Right hindlimb (tissue), 1 donor: ENCODE measurements around the gene OLFM2.
"Not testable (repeated sequence)": the region's sequence is repeated elsewhere in the genome, so short reads cannot be mapped to it uniquely, and the experiment has no call there.

Experiments used
- DNase-seq: peaks from one replicate; pipeline ENCODE4 v3.0.0-alpha.2; 2018

Gene OLFM2

DNA sequence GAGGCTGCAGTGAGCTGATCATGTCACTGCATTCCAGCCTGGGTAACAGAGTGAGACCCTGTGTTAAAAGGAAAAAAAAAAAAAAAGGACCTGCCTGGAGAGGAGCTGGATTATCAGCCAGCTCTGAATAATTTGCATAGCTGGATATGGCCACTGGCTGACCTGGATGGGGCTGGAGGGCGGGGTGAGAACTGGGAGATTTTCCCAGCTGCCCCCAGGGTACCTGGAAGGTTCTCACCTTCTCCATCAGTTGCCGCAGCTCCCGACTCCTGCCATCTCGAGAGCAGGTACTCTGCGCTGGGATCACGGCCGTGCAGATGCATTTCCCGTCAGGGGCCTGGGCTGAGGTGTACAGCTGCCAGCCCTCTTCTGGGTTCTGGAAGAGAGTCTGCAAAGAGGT lies 75.9 kb downstream of the OLFM2 start:
- DNase-seq = no peak

GRCh38 chr19:9858766-9859165 lies 77.5 kb downstream of the OLFM2 start:
- no peak for DNase-seq

GRCh38 chr19:9857920-9858746 lies 78.2 kb downstream of the OLFM2 start:
- no peak for DNase-seq

GRCh38 chr19:9857076-9857721 lies 79.1 kb downstream of the OLFM2 start:
- DNase-seq = no peak

- no peak for DNase-seq
Observed at GRCh38 chr19:9856609-9857008, 79.7 kb downstream of the OLFM2 start.

DNA sequence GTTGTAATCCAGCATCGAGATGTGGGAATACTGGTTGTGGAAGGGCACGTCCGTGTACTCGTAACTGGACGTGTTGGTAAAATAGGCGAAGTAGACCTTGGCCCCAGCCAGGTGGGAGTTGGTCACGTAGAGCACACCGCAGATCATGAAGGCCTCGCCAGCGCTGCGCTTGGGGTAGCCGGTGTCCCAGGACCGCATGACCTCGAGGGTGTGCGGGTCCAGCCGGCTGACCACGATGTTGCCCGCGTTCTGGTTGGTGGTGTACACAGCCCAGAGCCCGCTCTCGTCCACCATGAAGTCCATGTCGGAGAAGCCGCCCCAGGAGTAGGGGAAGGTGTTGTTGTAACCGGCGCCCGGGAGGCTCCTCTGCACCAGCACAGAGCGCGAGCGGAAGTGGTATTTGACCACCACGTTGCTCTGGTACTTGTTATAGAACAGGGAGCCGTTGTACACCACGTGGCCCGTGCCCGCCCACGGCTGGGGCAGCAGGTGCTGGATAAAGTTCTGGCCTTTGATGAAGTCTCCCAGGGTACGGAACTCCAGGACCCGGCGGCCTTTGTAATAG lies 82.0 kb downstream of the OLFM2 start:
- no peak for DNase-seq

- DNase-seq = no peak
Observed at GRCh38 chr19:9850235-9850959, 85.9 kb downstream of the OLFM2 start.

DNA sequence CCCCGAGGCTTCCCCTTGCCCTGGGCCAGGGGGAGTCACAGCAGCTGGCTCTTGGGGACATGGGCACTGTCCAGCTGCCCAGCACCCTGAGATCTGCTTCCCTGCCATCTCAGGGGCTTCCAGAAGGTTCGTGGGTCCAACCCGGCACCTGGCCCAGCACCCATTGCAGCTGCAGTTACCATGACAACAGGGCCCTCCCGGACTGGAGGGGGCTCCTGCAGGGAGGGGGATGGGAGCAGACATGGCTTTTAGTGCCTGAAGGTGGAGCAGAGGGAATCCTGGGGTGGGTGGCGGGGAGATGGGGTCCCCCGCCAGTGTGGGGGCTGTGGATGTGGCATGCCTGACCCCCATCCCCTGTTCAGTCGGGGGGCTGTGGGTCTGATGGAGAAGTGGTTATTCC lies 86.5 kb downstream of the OLFM2 start:
- DNase-seq = no peak

- DNase-seq = no peak
Observed at GRCh38 chr19:9848762-9849161, 87.6 kb downstream of the OLFM2 start.

DNA sequence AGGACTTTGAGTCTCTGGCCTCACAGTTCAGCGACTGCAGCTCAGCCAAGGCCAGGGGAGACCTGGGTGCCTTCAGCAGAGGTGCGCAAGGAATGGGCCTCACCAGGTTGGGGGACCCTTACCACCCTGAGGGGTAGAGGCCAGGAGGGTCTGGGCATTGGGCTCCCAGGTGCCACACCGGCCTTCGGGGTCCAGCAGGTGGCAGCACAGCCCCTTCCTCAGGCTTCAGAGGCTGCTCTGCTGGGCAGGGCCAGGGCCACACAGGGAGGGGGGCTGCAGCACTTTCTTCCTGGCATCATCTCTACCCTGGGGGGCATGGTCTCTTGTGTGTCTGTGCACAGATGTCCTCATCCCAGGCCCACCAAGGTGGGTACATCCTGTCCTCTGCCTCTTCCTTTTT lies 88.3 kb downstream of the OLFM2 start:
- no peak for DNase-seq

- no peak for DNase-seq
Observed at GRCh38 chr19:9847087-9847671, 89.1 kb downstream of the OLFM2 start.

DNA sequence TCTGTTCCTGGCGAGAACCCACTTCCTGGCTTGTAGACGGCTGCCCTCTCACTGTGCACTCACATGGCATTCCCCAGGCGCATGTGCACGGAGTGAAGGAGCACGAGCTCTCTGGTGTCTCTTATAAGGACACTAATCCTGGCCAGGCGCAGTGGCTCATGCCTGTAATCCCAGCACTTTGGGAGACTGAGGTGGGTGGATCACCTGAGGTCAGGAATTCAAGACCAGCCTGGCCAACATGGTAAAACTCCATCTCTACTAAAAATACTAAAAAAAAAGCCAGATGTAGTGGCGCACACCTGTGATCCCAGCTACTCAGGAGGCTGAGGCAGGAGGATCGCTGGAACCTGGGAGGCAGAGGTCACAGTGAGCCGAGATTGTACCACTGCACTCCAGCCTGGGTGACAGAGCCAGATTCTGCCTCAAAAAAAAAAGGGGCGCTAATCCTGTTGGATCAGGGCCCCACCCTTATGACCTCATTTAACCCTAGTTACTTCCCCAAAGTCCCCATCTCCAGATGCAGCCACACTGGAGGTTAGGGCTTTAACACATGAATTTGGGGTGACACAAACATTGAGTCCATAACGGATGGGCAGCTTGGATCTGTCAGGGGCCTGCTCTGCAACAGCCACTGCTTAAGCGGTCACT lies 92.6 kb downstream of the OLFM2 start:
- not testable (repeated sequence) for DNase-seq

DNA sequence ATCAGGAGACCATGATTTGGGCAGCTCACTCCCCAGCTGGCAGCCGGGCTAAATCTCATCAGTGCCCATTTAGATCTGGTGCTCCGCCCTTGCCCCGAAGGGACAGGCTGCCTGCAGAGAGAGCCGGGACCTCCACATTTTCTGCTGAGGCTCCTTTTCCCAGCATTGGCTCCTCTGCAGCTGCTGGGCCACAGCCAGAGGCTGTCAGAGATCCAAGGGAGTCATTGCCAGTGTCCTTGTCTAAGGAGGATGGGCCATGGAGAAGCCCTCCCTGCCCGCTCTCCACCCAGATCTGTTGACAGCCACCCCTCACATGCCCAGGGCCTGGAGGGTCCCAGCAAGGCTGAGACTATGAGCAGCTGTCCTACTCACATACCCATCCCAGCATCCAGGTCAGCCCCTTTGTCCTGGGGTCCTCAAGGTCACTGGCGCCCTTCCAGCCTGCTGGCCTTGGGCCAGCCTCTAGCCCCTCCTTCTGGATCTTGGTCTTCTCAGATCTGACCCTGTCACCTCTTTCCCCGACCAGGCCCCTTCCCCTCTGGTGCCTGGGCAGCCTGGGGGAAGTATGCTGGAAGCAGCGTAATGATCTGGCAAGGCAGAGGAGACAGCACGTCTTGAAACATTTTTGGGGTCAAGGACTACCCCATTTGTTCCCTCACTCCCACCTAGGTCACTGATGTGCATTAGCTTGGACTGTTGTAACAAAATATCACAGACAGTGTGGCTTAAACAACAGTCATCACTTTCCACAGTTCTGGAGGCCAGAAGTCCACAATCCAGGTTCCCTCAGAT lies 93.3 kb downstream of the OLFM2 start:
- DNase-seq = no peak

DNA sequence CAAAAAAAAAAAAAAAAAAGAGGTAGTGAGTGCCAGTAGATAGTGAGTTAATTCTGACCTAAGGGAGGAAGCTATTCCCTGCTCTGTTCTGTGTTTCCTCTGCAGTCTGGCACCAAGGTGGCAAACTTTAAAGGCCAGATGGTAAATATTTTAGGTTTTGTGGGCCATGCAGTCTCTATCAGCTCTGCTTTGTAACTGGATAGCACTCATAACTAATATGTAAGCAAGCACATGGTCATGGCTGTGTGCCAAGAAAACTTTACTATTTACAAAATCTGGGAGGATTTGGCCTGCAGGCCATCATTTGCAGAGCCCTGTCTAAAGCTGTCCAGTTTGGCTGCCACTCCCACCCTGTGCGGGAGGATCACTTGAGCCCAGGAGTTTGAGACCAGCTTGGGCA lies 96.9 kb downstream of the OLFM2 start:
- DNase-seq = no peak

DNA sequence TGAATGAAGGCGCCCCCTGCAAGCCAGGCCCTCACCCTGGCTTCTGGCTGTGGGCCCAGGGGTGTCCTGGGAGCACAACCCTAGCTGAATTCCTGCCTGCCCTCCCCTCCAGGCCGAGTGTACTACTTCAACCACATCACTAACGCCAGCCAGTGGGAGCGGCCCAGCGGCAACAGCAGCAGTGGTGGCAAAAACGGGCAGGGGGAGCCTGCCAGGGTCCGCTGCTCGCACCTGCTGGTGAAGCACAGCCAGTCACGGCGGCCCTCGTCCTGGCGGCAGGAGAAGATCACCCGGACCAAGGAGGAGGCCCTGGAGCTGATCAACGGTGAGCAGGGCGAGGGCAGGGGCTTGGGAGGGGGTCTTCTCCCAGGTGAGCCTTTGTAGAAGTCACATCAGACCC lies 98.0 kb downstream of the OLFM2 start:
- no peak for DNase-seq

- no peak for DNase-seq
Observed at GRCh38 chr19:9836021-9836420, 100.3 kb downstream of the OLFM2 start.

DNA sequence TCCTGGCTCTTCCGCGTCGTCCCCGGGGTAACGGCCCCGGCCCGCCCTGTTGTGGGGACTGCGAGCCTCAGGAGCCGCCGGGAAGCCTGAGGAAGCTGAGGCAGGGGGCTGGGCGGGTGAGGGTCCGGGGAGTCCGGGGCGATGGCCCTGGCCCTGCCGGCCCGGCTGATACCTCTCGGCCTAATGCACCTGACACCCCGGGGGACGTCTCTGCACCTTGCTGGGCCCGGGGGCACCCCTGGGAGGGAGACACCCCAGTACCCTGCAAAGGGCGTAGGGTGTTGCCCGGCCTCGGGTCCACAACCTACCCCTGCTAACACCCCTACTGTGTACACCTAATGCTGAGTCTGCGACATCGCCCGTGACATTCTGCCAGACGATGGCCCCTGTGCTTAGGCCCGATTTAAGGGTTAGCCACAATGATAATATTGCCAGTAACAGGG lies 100.8 kb downstream of the OLFM2 start:
- DNase-seq = no peak

- peak; percentile 100 for DNase-seq
Observed at GRCh38 chr19:9834726-9835506, 101.4 kb downstream of the OLFM2 start, which contains the start of gene PIN1. PIN1 (plus strand) TSS chr19:9835318; CDS start chr19:9835345, 27 bp downstream.

GRCh38 chr19:9834307-9834725 lies 102.0 kb downstream of the OLFM2 start:
- DNase-seq = no peak

DNA sequence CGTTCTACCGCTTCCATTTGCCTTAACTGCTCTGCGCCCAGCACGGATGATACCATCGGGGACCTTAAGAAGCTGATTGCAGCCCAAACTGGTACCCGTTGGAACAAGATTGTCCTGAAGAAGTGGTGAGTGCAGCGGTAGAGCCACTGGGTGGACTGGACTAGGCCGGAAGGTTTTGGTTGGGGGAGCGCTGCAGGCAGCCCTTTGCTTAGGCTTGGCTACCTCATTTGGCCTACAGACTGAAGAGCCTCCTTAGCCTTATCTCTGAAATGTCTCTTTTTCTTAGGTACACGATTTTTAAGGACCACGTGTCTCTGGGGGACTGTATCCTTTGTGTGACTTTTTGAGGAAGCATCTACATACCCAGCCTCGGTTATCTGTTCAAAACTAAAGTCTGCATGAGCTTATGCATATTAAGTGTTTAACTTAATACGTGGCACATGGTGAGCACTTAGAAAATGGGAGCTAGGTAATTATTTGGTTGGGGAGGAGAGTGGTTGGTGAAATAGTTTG lies 107.7 kb downstream of the OLFM2 start:
- DNase-seq = no peak
